EH (cell line): ENCODE measurements around the gene CFAP58.

ENCODE experiments used
- DNase-seq: peaks from one replicate; pipeline ENCODE4 v3.0.0-alpha.2; 2015; ENCODE audit warnings: low read depth

CFAP58 gene

DNA sequence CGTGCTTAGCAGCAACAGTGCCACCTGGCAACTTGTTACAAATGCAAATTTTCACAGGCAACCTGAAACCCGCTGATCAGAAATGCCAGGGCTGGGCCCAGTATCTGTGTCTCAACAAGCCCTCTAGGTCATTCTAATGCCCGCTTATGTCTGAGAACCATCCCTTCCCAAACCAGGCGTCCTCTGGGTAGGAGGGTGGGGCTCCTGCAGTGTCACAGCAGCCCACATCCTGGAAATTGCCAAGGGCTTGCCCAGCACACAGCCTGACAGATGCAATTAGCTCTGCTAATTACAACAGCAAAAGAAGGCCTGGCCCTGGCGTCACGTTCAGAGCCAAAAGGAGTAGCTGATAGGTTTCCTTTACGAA lies 31.2 kb upstream of the CFAP58 start:
- DNase-seq, result no peak

DNA sequence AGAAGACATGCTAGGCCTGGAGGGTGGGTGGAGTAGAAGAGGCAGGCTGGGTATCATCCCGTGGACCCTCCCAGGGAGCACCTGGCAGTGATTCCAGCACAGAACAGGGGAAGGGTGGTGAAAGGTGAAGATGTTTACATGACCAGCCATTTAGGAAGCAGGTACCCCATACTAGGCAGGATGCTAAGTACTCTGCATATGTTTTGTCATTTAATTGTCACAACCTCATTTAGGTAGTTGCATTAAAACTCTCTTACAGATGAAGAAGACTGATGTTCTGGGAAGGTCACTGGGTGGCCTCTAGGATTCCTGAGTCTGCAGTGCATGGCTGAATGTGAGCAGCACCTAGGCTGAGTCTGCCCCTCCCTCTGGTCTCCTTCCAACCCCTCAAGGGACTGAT lies 30.5 kb upstream of the CFAP58 start:
- DNase-seq, result no peak

DNA sequence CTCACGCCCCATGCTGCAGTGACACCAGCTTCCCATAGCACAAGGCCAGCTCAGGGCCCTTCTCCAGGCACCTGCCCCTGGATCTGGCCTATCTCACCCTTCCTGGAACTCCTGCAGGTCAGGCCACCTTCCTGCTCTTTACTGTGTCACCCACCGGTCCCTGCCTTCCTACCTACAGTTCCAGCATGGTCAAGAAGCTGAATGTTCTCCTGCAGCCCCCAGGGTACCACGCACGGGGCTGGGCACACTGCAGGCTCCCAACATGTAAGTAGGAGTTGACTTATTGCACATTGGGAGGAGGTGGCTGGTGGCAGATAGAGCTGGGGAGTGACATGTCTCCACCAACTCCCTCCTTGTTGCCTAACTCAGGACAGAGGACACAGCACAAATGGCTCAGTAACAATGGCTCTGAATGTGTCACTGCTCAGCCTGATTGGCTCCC lies 29.9 kb upstream of the CFAP58 start:
- no peak for DNase-seq

DNA sequence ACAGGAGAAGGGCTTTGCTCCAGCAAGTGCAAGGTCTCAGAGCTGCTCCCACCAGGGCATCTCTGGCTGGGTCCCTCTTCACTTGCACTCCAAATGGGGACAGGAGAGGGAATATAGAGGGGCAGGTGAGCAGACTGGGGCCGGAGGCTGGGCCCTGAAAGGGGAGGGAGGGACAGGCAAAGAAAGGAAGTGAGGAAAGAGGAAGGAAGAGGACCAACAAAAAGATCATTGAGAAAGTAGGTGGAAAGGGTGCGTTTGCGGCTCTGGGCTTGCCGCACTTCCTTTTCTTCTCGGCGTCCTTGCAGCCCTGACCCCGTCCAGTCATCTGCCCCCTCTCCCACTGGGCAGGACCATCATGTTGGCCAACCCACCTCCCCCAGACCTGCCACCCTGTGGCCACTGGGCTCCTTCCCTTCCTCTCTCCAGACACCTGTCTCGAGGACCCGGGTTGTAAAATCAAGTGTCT lies 29.4 kb upstream of the CFAP58 start:
- no peak for DNase-seq

DNA sequence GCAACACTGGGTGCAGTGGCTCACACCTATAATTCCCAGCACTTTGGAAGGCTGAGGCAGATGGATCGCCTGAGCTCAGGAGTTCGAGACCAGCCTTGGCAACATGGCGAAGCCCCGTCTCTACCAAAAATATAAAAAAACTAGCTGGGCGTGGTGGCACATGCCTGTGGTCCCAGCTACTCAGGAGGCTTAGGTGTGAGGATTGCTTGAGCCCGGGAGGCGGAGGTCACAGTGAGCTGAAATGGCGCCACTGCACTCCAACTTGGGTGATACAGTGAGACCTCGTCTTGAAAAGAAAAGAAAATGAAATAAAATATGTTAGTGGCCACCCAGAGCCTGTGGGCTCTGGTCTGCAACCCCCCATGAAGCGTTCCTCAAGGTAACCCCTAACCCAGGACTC lies 28.7 kb upstream of the CFAP58 start:
- DNase-seq, result no peak

DNA sequence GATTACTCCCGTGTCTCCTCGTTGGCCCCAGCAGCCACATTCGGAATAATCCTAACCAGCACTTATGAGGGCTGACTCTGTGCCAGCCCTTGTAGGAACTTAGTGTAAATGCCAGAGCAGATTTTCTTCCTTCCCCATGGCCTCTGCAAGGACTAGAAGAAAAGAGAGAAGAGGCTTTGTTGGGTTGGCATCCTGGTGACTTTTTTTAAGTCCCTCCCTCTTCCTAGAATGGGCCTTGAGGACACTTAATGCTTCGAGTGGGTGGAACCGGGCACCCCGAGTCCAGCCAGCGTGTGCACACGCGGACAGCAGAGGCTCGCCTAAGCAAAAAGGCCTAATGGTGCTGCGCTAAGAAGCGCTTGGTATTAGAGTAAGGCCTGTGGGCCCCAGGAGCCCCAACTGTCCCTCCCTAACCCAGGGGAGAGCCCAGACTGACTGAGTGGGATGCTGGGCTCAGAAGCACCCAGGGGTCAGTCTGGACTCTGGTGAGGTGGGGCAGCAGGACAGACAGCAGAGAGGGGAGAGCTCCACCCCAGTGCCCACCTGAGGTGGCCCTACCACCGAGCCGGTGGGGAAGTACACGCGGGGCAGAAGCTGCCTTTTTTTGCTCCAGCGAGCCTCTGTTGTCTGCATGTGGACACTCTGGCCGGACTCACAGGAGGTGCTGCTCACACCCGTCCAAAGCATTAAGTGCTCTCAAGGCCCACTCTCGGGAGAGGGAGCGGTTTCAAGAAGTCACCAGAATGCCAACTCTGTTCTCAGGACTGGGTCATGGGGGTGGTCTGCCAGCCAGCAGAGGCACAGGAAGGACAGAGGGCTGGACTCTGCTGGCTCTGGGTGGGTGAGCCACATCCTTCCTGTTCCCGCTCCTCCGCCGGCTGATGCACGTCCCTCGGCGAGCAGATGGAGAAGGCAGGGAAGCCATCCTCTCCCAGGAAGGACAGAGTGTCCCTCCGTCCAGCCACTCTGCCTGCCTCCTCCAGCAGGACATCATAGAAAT lies 27.9 kb upstream of the CFAP58 start:
- no peak for DNase-seq

DNA sequence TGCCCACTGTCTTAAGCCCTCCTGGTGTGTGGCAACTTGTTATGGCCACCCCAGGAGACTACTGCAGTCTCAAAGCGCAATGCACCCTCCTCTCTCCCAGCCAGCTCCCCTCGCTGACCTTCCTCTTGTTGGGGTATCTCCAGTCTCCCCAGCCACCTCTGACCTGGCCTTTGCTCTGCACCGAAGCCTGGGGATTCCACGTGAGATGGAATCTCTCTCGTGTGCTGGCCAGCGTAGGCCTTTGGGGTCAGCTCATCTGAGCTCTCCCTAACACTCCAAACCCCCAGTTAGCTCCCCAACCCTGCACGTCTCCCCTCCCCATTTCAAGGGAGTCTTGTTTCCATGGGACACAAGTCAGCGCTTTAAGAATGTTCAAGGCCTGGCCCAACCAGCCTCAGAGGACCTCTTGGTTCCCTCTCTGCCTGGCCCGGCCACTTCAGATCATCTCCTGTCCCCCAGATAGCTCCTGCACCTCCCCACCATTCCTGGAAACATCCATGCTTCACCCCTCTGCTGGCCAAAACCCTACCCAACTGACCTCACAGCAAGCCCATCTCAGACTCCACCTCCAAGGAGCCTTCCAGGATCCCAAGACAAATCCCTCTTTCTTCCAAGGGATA lies 26.5 kb upstream of the CFAP58 start:
- DNase-seq, result no peak

DNA sequence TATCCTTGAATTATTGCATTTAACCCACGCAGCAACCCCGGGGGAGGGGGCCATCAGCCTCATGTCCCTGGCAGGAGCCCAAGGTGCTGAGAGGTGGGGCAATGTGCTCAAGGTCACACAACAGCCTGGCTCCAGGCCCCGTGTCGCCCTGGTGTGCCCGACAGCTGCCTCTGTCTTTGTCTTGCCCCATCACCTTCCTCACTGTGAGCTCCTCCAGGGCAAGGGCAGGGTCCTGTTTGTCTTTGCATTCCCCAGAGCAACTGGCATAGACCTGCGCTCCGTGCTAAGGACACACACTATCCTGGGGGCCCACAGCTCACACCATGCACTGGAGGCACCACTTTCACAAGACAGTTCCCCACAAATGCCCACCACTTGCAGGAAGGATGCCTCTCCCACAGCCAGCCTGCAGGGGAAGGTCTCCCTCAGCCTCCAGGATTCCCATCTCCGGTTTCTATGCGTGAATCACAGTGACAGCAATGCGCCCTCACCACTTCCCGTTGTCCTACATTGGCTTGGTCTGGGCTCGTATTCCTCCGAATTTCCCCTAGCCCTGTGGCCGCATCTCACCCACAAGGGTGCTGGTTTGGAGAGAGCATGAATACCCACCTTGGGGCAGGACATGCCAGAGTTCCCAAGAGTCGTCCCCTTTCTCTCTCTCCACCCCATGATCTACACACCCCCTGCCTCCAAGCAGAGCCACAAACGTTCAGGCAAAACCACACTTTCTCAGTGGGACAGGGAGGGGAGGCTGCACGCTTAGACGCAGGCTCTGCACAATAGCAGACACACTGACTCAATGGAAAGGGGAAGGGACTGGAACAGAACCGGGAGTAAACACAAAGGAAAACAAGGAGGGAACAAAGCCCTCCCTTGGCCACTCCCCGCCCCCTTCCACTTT lies 25.6 kb upstream of the CFAP58 start:
- peak; percentile 93 for DNase-seq

DNA sequence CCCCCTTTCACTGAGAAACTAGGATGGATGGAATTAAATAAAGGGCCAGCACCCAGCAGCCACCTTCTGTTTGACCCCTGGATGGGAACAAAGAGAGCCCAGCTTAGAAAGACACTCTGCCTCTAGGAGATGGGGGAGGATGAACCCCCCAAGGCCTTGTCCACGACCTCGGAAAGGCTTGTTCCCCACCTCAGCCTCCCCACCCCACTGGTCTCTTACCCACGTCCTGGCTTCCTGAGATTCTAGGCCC lies 25.1 kb upstream of the CFAP58 start:
- DNase-seq, result no peak

DNA sequence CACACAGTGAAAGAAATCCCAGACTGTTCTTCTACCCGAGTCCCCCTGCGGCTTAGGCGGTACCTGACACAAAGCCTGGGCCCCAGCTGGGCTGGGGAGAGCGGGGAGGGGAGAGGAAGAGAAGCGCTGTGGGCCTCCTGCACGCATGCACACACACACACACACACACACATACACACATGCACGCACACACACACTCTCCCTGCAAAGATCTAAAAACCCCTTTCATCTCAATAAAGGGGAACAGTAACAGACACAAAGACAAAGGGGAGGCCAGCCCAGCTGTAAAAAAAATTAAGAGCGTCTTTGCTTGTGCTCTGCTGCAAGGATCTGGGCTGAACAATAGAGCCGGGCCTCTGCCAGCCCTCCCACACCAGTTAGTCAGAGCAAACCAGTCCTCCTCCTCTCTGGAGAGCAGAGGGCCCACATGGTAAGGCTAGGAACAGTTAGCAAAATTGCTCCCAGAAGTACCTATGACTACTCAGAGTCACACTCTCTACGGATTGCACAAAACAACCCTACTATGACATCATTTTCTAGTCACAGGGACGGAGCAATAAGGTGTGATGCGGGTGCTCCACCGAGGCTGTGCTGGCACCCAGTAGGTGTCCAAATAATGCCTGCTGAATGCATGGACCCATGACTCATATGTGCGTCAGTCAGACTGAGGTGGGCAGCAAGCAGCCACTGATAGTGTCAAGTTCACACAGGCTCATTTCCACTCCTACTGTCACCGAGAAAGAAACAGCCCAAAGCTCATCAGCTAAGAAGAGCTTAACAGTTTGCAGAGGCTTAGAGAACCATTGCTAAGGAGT lies 24.5 kb upstream of the CFAP58 start:
- peak; percentile 86 for DNase-seq

DNA sequence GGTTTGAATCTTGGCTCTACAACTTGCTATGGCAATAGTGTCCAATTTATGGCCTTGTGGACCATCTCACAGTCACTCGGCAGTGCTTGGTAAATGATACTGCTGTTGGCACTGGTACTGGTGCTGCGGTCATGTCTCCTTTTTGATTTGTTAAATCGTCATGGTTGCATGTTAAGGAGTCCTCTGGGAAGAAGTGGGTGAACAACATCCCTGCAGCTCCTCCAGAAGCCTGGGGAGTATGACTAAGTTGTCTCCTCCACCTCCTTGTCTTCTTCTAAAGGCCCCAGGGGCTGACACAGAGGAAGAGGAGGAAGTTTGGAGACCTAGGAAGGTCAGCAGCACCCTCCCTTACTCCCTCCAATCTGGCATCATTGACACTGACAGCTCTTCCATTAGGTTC lies 23.9 kb upstream of the CFAP58 start:
- peak; percentile 94 for DNase-seq

DNA sequence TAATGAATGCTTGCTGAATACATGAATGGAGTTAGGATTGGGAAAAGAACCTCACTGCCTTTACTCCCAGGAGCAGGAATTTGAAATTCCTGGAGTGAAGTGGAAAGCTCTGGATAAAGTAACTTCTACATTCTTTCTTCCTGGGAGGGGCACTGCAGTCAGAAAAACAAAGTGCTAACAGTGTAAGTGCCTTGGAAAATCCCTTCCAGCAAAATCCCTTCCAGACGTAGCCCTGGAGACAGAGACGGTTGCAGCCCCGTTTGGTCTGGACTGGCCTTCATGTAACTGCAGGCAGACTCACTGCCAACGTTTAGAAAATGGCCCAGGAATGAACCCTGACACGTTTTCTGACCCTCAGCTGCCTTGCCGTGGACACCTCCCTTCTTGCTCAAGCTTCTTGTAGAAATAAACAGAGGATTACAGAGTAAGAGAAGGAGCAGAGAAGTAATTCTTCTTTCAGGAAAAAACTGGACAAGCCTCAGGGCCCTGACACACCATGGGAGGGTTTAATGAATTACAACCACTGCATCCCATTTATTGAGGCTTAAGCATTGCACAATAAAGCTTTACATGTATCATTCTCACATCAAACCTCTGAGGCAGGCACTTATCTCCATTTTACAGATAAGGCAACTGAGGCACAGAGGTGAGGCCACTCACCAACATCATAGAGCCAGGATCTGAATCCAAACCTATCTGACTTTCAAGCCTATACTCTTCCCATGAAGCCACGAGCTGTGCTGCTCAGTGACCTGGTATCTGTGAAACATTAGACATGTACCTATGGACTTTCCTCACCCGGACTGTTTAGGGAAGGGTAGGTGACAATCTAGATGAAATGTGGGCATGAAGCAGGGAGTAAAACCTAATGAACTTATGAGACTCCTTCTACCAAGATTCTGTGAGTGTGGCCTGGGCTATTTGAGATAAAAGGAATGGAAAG lies 23.2 kb upstream of the CFAP58 start:
- peak; percentile 96 for DNase-seq

DNA sequence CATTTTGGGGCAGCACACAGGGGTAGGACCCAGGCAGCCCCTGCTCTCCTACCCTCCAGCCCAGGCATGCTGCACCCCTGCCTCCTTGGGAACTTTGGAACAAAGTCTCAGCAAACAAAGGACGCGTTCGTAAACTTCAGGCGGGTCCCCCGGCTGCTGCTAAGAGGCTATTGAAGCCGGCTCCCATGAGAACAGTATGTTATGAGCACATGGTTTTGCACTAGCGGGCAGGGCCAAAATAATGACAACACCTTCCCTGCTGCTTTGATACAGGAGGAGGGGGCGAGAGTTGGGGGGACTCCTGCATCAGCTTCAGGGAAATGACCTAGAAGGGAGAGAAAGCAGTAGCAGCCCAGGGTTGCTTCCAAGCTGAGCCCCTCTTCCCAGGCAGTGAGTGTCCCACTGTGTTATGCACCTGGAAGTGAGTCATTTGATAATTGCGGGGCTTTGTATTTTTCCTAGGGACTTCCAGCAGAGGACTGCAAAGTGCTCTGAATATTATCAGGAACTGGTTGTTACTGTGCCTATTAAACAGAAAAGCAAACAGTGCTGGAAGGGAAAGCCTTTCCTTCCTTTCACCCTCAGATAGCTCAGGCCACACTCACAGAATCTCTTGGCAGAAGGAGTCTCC lies 22.3 kb upstream of the CFAP58 start:
- DNase-seq, result peak; percentile 69

DNA sequence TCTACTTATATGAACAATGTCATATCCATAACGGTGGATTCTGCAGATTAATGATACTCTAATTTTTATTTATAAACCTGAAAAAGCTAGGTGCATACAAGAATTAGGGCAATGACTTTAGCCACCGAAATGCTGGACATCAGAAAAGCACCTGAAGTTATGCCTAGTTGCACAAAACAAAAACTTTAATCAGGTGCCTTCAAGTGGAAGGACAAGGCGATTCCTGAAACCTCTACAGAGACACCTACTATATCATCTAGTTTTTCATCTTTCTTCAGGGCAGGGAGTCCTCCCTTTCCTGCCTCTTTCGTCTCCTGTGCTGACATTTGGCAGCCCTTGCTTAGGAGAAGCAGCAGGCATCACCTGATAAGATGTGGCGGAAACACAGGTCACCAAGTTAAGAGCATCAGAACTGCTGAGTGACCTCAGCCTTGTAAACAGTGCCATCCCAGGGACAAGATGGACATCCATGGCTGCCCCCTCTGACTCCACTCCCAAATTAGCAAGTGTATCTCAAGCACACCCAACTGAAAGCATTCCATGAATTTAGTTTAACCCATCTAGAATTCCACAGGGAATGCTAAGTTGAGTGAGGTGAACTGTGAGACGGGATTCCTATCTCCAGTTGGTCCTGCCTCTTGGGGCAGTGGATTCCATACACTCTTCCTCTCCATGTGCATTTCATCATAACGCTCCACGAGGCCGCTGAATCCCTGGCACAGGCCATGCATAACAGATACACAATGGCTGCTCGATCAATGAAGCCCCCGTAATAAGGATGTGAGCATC lies 21.2 kb upstream of the CFAP58 start:
- peak; percentile 59 for DNase-seq

DNA sequence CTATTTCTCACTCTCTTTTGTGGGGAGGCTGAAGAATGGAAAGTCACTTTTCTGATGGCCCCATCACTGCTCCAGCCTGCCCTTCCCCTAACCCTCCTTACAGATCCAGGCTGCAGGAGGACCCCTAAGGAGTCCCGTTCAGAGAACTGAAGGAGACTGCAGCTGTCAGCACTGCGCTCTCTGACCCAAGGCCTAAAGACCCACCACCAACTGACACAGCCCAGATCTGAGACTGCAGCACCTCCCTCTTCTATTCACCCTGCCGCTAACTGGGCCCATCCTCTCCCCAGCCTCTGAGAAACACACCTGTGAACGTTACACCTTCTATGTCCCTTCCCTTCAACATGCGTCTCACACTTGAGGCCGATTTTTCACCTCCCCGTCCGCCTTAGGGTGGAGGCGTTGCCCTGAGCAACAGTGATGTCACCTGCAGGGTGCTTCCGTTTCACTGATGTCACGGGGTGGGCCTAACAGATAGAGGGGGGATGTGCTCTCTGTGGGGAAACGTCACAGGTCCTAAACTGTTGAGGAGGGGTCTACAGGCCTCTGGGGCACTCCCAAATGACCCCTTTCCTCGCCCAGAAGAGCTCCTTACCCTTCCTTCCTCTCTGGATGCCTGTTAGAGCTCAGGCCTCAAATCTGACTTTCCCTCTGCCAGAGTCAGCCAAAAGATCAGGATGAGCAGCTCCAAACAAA lies 20.5 kb upstream of the CFAP58 start:
- no peak for DNase-seq

DNA sequence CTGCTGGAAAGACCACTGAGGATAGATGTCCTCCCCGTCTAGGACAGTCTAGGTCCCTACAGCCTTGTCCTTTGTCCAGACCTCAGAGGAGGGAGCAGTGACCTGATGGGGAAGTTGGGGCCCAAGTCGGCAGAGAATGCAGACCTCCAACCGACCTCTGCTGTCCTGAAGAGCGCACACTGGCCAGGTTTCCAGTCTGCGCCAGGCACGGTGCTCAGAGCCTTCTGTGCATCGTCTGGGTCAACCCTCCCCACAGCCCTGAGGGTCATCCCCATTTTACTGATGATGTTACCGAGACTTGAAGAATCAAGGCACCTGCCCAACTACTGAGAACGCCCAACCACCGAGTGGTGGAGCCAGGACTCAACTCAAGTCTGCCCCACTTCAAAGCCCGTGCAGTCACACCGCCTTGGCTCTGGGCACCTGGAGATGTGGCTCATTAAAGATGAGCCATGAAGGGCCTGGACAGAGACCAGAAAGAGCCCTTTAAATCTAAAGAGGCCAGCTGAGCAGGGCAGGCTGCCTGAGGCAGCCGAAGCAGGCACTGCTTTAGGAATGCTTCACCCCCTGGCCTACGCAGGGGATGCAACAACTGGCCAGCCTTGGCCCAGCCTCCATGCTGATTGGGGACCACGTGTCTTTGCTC lies 19.8 kb upstream of the CFAP58 start:
- DNase-seq, result no peak

DNA sequence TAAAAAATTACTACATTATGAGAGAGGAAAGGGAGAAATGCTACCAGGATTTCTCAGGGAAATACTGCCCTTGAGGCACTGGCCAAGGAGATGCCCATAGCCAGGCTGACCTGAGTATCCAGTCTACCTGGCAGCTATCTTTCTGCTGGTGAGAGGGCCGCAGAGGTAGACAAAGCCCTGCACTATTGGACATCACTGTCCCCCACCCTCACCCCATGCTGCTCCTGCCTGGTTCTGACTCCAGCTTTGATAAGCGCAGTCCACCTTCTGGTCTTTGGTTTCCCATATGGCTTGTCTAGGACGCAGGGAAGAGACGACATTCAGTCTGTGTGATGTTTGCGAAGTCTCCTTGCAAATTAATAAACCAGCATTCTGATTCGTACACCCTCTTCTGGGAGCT lies 19.1 kb upstream of the CFAP58 start:
- DNase-seq, result no peak

DNA sequence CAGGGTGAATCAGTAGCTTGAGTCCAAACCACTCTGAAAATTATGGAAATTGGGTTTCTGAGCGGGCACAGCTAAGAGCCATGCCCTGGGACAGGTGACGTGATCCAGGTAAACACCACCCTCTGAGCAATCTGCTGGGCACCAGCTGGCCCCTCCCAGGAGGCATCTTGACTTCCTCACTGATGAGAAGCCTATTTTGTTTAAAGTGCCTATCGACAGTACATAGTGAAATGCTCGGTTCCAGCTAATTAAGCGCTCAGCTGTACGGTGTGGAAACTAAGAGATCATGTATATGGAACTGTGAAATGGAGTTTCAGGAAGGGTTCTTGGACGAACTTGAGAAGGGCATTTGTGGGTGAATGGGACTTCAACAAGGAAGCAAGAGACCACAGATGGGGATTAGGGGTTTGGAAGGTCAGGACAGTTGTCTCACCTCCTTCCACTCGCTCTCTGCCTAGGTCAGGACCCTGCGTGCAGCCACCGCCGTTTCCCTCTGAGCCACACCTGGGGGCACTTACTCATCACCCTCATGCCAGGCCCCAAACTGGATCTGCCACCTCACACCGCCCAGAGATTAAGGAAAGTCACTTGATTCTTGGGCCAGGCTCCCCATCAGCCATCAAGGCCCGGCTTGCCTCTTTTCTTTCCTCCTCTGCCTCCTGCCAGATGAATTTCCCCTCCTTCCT lies 18.5 kb upstream of the CFAP58 start:
- no peak for DNase-seq
